WERI-Rb-1 (cell line): ENCODE results near the gene SPDYE11.
"Not testable (repeated sequence)": the region's sequence is repeated elsewhere in the genome, so short reads cannot be mapped to it uniquely, and the experiment has no call there.

Experiments used
- DNase-seq: peaks from one replicate; pipeline ENCODE4 v3.0.0-alpha.2; 2020
- H3K27ac ChIP-seq: fragments of 250-450 bp; sonication (Bioruptor Pico); 2 replicates; pipeline ENCODE4 v1.5.1; 2020; ENCODE audit warnings: mild to moderate bottlenecking, moderate library complexity
- H3K27me3 ChIP-seq: fragments of 250-450 bp; sonication (Bioruptor Pico); 2 replicates; pipeline ENCODE4 v1.5.1; 2021; ENCODE audit warnings: mild to moderate bottlenecking, low read depth, moderate library complexity; ENCODE audit not compliant: insufficient read depth, severe bottlenecking
- H3K36me3 ChIP-seq: fragments of 250-450 bp; sonication (Bioruptor Pico); 2 replicates; pipeline ENCODE4 v1.5.1; 2020; ENCODE audit warnings: mild to moderate bottlenecking, moderate library complexity
- H3K4me3 ChIP-seq: 2 replicates; pipeline ENCODE4 v1.5.1; 2011; ENCODE audit warnings: low read depth, mild to moderate bottlenecking, control low read depth, low read length
- H3K9me3 ChIP-seq: fragments of 250-450 bp; sonication (Bioruptor Pico); 2 replicates; pipeline ENCODE4 v1.5.1; 2021; ENCODE audit warnings: mild to moderate bottlenecking, moderate library complexity; ENCODE audit not compliant: severe bottlenecking

SPDYE11 gene, protein sequence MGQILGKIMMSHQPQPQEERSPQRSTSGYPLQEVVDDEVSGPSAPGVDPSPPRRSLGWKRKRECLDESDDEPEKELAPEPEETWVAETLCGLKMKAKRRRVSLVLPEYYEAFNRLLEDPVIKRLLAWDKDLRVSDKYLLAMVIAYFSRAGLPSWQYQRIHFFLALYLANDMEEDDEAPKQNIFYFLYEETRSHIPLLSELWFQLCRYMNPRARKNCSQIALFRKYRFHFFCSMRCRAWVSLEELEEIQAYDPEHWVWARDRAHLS

DNA sequence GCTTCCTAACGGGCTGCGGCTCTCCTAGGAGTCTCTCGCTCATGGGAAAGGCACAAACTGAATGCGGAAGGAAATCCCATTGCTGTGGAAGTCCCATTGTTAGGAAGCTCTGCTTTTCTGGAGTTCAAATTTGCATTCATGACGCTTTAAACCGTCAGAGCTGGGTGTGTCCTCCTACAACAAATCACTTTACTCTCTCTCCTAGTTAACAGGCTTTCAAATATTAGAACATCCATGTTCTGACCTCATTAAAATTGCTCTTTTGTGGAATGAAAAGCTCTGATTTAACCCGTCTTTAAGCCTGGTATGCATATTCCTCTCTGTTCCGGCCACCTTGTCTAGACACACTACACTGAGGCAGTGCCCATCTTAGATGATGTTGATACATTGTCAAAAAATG is at the start of gene SPDYE11:
Gene SPDYE11 (minus strand): TSS at position 101 of the 400 bp plus-strand sequence. CDS start 1,800 bp downstream, outside the sequence.
- not testable (repeated sequence) for H3K27me3 ChIP-seq, H3K27ac ChIP-seq, H3K36me3 ChIP-seq, DNase-seq, H3K9me3 ChIP-seq, H3K4me3 ChIP-seq

DNA sequence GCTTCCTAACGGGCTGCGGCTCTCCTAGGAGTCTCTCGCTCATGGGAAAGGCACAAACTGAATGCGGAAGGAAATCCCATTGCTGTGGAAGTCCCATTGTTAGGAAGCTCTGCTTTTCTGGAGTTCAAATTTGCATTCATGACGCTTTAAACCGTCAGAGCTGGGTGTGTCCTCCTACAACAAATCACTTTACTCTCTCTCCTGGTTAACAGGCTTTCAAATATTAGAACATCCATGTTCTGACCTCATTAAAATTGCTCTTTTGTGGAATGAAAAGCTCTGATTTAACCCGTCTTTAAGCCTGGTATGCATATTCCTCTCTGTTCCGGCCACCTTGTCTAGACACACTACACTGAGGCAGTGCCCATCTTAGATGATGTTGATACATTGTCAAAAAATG is 28.2 kb upstream of the SPDYE11 start, which contains the start of gene SPDYE9:
Gene SPDYE9 (minus strand): TSS at position 101 of the 400 bp plus-strand sequence. CDS start 1,800 bp downstream, outside the sequence.
- H3K27me3 ChIP-seq, H3K9me3 ChIP-seq, H3K36me3 ChIP-seq, H3K4me3 ChIP-seq, H3K27ac ChIP-seq, DNase-seq: not testable (repeated sequence)

DNA sequence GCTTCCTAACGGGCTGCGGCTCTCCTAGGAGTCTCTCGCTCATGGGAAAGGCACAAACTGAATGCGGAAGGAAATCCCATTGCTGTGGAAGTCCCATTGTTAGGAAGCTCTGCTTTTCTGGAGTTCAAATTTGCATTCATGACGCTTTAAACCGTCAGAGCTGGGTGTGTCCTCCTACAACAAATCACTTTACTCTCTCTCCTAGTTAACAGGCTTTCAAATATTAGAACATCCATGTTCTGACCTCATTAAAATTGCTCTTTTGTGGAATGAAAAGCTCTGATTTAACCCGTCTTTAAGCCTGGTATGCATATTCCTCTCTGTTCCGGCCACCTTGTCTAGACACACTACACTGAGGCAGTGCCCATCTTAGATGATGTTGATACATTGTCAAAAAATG is 28.0 kb downstream of the SPDYE11 start, which contains the start of gene SPDYE8:
Gene SPDYE8 (minus strand): TSS at position 101 of the 400 bp plus-strand sequence. CDS start 1,800 bp downstream, outside the sequence.
- H3K4me3 ChIP-seq, H3K27ac ChIP-seq, H3K9me3 ChIP-seq, H3K36me3 ChIP-seq, H3K27me3 ChIP-seq, DNase-seq: not testable (repeated sequence)

DNA sequence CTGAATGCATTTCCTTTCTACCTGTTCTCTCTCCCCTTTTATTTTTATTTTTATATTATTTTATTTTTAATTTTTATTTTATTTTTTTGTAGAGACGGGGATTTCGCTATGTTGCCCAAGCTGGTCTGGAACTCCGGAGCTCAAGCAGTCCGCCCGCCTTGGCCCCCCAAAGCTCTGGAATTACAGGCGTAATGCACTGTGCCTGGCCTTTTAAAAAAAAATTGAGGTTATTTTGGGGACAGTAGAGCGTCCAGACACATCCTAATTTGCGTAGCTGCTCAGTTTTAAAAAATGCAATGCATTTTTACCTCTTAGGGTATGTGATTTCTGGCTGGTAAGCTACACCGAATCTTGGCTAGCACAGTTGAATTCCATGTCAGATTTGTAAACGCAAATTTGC is 51.2 kb downstream of the SPDYE11 start:
- not testable (repeated sequence) for DNase-seq, H3K27me3 ChIP-seq, H3K9me3 ChIP-seq, H3K27ac ChIP-seq, H3K36me3 ChIP-seq
- H3K4me3 ChIP-seq, result peak overlapping the region; percentile 29

DNA sequence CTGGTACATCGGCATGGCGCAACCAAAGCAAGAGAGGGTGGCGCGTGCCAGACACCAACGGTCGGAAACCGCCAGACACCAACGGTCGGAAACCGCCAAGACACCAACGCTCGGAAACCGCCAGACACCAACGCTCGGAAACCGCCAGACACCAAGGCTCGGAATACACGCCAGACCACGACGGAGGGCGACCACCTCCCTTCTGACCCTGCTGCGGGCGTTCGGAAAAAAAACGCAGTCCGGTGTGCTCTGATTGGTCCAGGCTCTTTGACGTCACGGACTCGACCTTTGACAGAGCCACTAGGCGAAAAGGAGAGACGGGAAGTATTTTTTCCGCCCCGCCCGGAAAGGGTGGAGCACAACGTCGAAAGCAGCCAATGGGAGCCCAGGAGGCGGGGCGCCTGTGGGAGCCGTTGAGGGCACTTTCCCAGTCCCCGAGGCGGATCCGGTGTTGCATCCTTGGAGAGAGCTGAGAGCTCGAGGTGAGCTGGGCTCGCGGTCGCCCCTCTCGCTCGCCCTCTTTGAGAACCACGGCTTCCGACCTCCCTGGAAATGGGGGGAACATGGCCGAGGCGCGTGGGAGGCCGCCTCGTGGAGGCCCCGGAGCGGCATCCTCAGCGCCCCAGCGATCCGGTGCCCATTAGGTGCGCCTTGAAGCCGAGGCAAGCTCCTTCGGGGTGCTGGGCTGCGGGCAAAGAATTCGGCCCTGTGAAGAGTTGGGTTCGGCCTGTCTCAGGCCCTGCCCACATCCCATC is 51.8 kb downstream of the SPDYE11 start:
- DNase-seq, result peak; percentile 96

DNA sequence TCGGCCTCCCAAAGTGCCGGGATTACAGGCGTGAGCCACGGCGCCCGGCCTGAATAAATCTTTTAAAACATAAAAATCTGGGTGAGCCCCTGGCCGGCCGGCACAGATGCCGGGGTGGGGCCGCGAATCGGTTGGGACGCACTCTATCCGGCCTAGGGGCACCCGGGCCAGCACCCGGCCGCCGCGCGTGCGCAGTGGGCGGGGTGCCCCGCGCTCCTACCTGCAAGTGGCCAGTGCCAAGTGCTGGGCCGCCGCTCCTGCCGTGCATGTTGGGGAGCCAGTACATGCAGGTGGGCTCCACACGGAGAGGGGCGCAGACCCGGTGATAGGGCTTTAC is 52.4 kb downstream of the SPDYE11 start:
- peak overlapping the region; percentile 56 for H3K4me3 ChIP-seq
- H3K9me3 ChIP-seq, H3K27me3 ChIP-seq, H3K36me3 ChIP-seq: not testable (repeated sequence)
- peak overlapping the region; percentile 88 for H3K27ac ChIP-seq
- DNase-seq, result peak; percentile 79

More for the DNA sequence above, 51.8 kb downstream of the SPDYE11 start:
- H3K36me3 ChIP-seq, H3K27me3 ChIP-seq, H3K9me3 ChIP-seq: not testable (repeated sequence)
- Histone ChIP-seq H3K27ac (peak overlapping the region; percentile 88), H3K4me3 (peak overlapping the region; percentile 56)

DNA sequence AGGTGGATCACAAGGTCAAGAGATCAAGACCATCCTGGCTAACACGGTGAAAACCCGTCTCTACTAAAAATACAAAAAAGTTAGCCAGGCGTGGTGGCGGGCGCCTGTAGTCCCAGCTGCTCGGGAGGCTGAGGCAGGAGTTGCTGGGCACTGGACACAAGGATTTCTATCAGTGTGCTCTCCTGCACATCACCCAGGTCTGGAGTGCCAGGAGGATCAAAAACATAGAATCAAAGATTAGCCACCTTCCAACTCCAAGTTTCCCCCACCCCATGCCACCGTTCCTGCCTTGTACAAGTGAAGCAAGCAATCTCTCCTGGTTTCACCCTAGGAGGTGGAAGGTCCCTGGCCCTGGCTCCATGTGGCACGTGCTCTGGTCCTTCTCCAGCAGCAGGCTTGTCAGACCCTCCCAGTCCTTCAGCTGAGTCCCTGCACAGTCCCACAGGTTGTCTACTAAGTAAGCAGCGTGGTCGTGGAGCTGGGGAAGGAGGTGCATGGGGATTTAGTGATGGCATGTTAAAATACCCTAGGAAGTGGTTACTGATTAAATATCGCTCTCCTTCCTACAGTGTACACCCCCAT is 59.7 kb downstream of the SPDYE11 start:
- not testable (repeated sequence) for H3K9me3 ChIP-seq, H3K4me3 ChIP-seq, H3K36me3 ChIP-seq, H3K27ac ChIP-seq, H3K27me3 ChIP-seq, DNase-seq
